HepG2 (cell line): ENCODE data around the gene CLEC10A. TPM values are rescaled to one million over a fixed set of nuclear protein-coding genes. Genes with fewer than 3 reads are reported as not detected.

Experiments
- ARNT2 ChIP-seq: sonication (generic); formaldehyde crosslinking; IDR thresholded peaks from 2 replicates; pipeline ENCODE4 v1.8.0; 2022; ENCODE audit warnings: mild to moderate bottlenecking, low read depth, missing genetic modification reagents, moderate library complexity
- ATF7-NPFF ChIP-seq: sonication (generic); formaldehyde crosslinking; IDR thresholded peaks from 2 replicates; pipeline ENCODE4 v1.8.1; 2023; ENCODE audit warnings: mild to moderate bottlenecking, low read depth, missing genetic modification reagents, moderate library complexity
- GABPA ChIP-seq, 2 experiments: IDR thresholded peaks; 2 replicates each; pipeline ENCODE4 v1.6.1; 2011 to 2016; ENCODE audit warnings: low read depth in 2 of 2, low read length in 1 of 2, missing biosample characterization in 1 of 2, missing genetic modification characterization in 1 of 2
- RORA ChIP-seq: sonication (generic); formaldehyde crosslinking; IDR thresholded peaks from 2 replicates; pipeline ENCODE4 v1.5.0; 2020; ENCODE audit warnings: mild to moderate bottlenecking, missing genetic modification reagents, moderate library complexity
- TSC22D2 ChIP-seq: sonication (generic); formaldehyde crosslinking; IDR thresholded peaks from 2 replicates; pipeline ENCODE4 v1.5.1; 2020; ENCODE audit warnings: missing genetic modification reagents, mild to moderate bottlenecking, borderline replicate concordance
- WIZ ChIP-seq: sonication (generic); formaldehyde crosslinking; IDR thresholded peaks from 2 replicates; pipeline ENCODE4 v1.5.1; 2020; ENCODE audit warnings: mild to moderate bottlenecking, missing genetic modification reagents
- YY1 ChIP-seq: IDR thresholded peaks from 2 replicates; pipeline ENCODE4 v1.6.1; 2011; ENCODE audit warnings: low read length, low read depth, moderate library complexity, mild to moderate bottlenecking; ENCODE audit not compliant: insufficient read depth, insufficient replicate concordance
- ZBTB43 ChIP-seq: sonication (generic); formaldehyde crosslinking; conservative IDR thresholded peaks from 2 replicates; pipeline ENCODE4 v1.4.0; 2020; ENCODE audit warnings: missing genetic modification reagents
- ZBTB46 ChIP-seq: sonication (generic); formaldehyde crosslinking; IDR thresholded peaks from 2 replicates; pipeline ENCODE4 v1.4.0; 2020; ENCODE audit warnings: mild to moderate bottlenecking, missing genetic modification reagents, borderline replicate concordance
- ZFX ChIP-seq: sonication (generic); formaldehyde crosslinking; IDR thresholded peaks from 2 replicates; pipeline ENCODE4 v1.4.0; 2020; ENCODE audit warnings: mild to moderate bottlenecking, low read depth, missing genetic modification reagents, moderate library complexity
- ZIK1 ChIP-seq: sonication (generic); formaldehyde crosslinking; IDR thresholded peaks from 2 replicates; pipeline ENCODE4 v1.5.0; 2020; ENCODE audit warnings: mild to moderate bottlenecking, low read depth, missing genetic modification reagents, borderline replicate concordance
- ZMYM2 ChIP-seq: sonication (generic); formaldehyde crosslinking; IDR thresholded peaks from 2 replicates; pipeline ENCODE4 v1.8.0; 2022; ENCODE audit warnings: mild to moderate bottlenecking, missing genetic modification reagents
- ZMYM4 ChIP-seq: sonication (generic); formaldehyde crosslinking; IDR thresholded peaks from 2 replicates; pipeline ENCODE4 v1.8.1; 2023; ENCODE audit warnings: mild to moderate bottlenecking, missing genetic modification reagents
- ZNF180 ChIP-seq: sonication (generic); formaldehyde crosslinking; IDR thresholded peaks from 2 replicates; pipeline ENCODE4 v1.4.0; 2020; ENCODE audit warnings: low read depth, missing genetic modification reagents, borderline replicate concordance
- ZNF260 ChIP-seq: sonication (generic); formaldehyde crosslinking; IDR thresholded peaks from 2 replicates; pipeline ENCODE4 v1.4.0; 2020; ENCODE audit warnings: missing genetic modification reagents, low read depth, mild to moderate bottlenecking, borderline replicate concordance
- ZNF335 ChIP-seq: sonication (generic); formaldehyde crosslinking; IDR thresholded peaks from 2 replicates; pipeline ENCODE4 v1.4.0; 2020; ENCODE audit warnings: missing genetic modification reagents
- ZNF414 ChIP-seq: sonication (generic); formaldehyde crosslinking; IDR thresholded peaks from 2 replicates; pipeline ENCODE4 v1.5.0; 2020; ENCODE audit warnings: missing genetic modification reagents
- ZNF543 ChIP-seq: sonication (generic); formaldehyde crosslinking; IDR thresholded peaks from 2 replicates; pipeline ENCODE4 v1.4.0; 2020; ENCODE audit warnings: mild to moderate bottlenecking, missing genetic modification reagents
- ZNF687 ChIP-seq: sonication (generic); formaldehyde crosslinking; IDR thresholded peaks from 2 replicates; pipeline ENCODE4 v1.5.1; 2020; ENCODE audit warnings: mild to moderate bottlenecking, missing genetic modification reagents, moderate library complexity
- polyA plus RNA-seq, 8 experiments: library from polyadenylated mRNA; depleted of rRNA in 3 of 8; stranded (reverse) in 7 of 8; unstranded in 1 of 8; fragments of >200 nt; fragmentation: Illumina TruSeq in 4 of 8; extraction: Trizol in 4 of 8; gene quantifications; 2 replicates each; pipeline versions ENCODE4 v1.2.1 to v1.2.3, GENCODE V29; 2011 to 2016; ENCODE audit warnings: low read depth in 4 of 8, missing spikeins in 1 of 8, mixed read lengths in 1 of 8; ENCODE audit not compliant: insufficient read depth in 1 of 8
- total RNA-seq, 5 experiments: library from RNA; depleted of rRNA; stranded (reverse); fragments of >200 nt; fragmentation: Illumina TruSeq; extraction: Trizol; gene quantifications; 2 replicates each; pipeline ENCODE4 v1.2.3, GENCODE V29; 2016; ENCODE audit warnings: low read depth in 1 of 5

The CLEC10A gene
- total and polyA plus RNA-seq, 2 of the 13 experiments (the other 11 are each of a cell fraction or from before 2014, with no cell fraction given): 0.33 TPM; not detected in 1

- TF ChIP-seq ZBTB46 (0 out of 2 replicates have a peak, but pooled peaks have one; percentile 19), ZMYM2 (CRISPR knock-in tag) (peak; percentile 30; the same call in 1 of the 2 replicates), ZNF414 (0 out of 2 replicates have a peak, but pooled peaks have one; percentile 29), ARNT2 (CRISPR knock-in tag) (peak; percentile 1; the same call in 1 of the 2 replicates), ATF7-NPFF (CRISPR knock-in tag) (peak; percentile 60; the same call in 1 of the 2 replicates), ZNF687 (CRISPR knock-in tag) (peak; percentile 84), ZNF180 (CRISPR knock-in tag) (0 out of 2 replicates have a peak, but pooled peaks have one; percentile 48), WIZ (0 out of 2 replicates have a peak, but pooled peaks have one; percentile 61), ZFX (peak; percentile 3; the same call in 1 of the 2 replicates), ZNF543 (0 out of 2 replicates have a peak, but pooled peaks have one; percentile 22), ZIK1 (CRISPR knock-in tag) (0 out of 2 replicates have a peak, but pooled peaks have one; percentile 11), RORA (CRISPR knock-in tag) (0 out of 2 replicates have a peak, but pooled peaks have one; percentile 24), TSC22D2 (CRISPR knock-in tag) (peak; percentile 15; the same call in 1 of the 2 replicates), ZMYM4 (CRISPR knock-in tag) (peak; percentile 37), YY1 (peak; percentile 23), GABPA (IDR thresholded peaks at IDR 0.05; ENCODE audit: low read depth, low read length) (no peak), GABPA (CRISPR knock-in tag; IDR thresholded peaks at IDR 0.05; ENCODE audit: low read depth) (peak; percentile 47; the same call in 1 of the 2 replicates), ZBTB43 (CRISPR knock-in tag) (peak; percentile 42; the same call in 1 of the 2 replicates), ZNF260 (no peak), ZNF335 (CRISPR knock-in tag) (peak; percentile 63; the same call in 1 of the 2 replicates)
Measured at GRCh38 chr17:7114875-7115614, 35.0 kb upstream of the CLEC10A start (continued).
